PC-3 (cell line): Measurements from ENCODE around the gene TTC34. TPM values are rescaled to one million over a fixed set of nuclear protein-coding genes. Genes with fewer than 3 reads are reported as not detected.

ENCODE experiments used
- ATAC-seq: fragments of 200-7000 bp; cut with Tn5 transposase; 2 replicates; pipeline ENCODE4 v1.9.1; 2020; ENCODE audit warnings: mild to moderate bottlenecking, moderate library complexity
- BruUV-seq: library from RNA; stranded (reverse); fragments of 400-500 nt; replicated peaks from 2 replicates; lab custom pipeline; 2021; lab: Mats Ljungman, UMichigan
- CTCF ChIA-PET: fragments of 300-600 bp; sonication (Branson Sonifier 250); formaldehyde crosslinking; loops from one replicate; lab custom pipeline; 2022; ENCODE audit warnings: antibody characterized with exemption; lab: Charles Lee
- POLR2A ChIA-PET: fragments of 300-600 bp; sonication (Branson Sonifier 250); formaldehyde crosslinking; loops from one replicate; lab custom pipeline; 2022; ENCODE audit warnings: antibody characterized with exemption; ENCODE audit not compliant: unreplicated experiment; lab: Charles Lee
- DNase-seq: peaks from one replicate; pipeline ENCODE4 v3.0.0-alpha.2; 2015
- H2AFZ ChIP-seq: fragments of 300-600 bp; sonication (generic); 2 replicates; pipeline ENCODE4 v1.6.0; 2016; ENCODE audit warnings: antibody characterized with exemption, low read length
- H3F3A ChIP-seq: fragments of 300-600 bp; sonication (generic); one replicate; pipeline ENCODE4 v1.6.0; 2017; ENCODE audit warnings: antibody characterized with exemption, low read length, control low read depth, mild to moderate bottlenecking; ENCODE audit not compliant: unreplicated experiment
- H3K27ac ChIP-seq: fragments of 300-600 bp; sonication (generic); 2 replicates; pipeline ENCODE4 v1.5.1; 2016; ENCODE audit warnings: mild to moderate bottlenecking, low read length
- H3K27me3 ChIP-seq: fragments of 300-600 bp; sonication (generic); 2 replicates; pipeline ENCODE4 v1.6.1; 2016; ENCODE audit warnings: low read length, mixed read lengths
- H3K36me3 ChIP-seq: fragments of 300-600 bp; sonication (generic); 2 replicates; pipeline ENCODE4 v1.6.1; 2016; ENCODE audit warnings: low read depth, mixed run types, low read length, mixed read lengths
- H3K4me1 ChIP-seq: fragments of 300-600 bp; sonication (generic); 2 replicates; pipeline ENCODE4 v1.5.1; 2016; ENCODE audit warnings: low read length; ENCODE audit not compliant: insufficient read depth
- H3K4me2 ChIP-seq: fragments of 300-600 bp; sonication (generic); 2 replicates; pipeline ENCODE4 v1.6.0; 2016; ENCODE audit warnings: low read length
- H3K4me3 ChIP-seq: fragments of 300-600 bp; sonication (generic); 2 replicates; pipeline ENCODE4 v1.5.1; 2016; ENCODE audit warnings: mild to moderate bottlenecking, low read length, mixed read lengths
- H3K79me2 ChIP-seq: fragments of 300-600 bp; sonication (generic); 2 replicates; pipeline ENCODE4 v1.6.1; 2017; ENCODE audit warnings: low read length, mixed read lengths
- H3K9ac ChIP-seq: fragments of 300-600 bp; sonication (generic); 2 replicates; pipeline ENCODE4 v1.6.0; 2016; ENCODE audit warnings: mild to moderate bottlenecking, low read length
- H3K9me2 ChIP-seq: fragments of 300-600 bp; sonication (generic); replicated peaks from 2 replicates; pipeline ENCODE4 v1.6.1; 2016; ENCODE audit warnings: mixed run types, low read length, mixed read lengths
- H3K9me3 ChIP-seq: fragments of 300-600 bp; sonication (generic); 2 replicates; pipeline ENCODE4 v1.6.1; 2016; ENCODE audit warnings: low read length, mixed read lengths
- H4K20me1 ChIP-seq: fragments of 300-600 bp; sonication (generic); 2 replicates; pipeline ENCODE4 v1.6.1; 2016; ENCODE audit warnings: low read length, mixed read lengths
- EZH2 ChIP-seq: fragments of 300-600 bp; sonication (generic); IDR thresholded peaks from one replicate; pipeline ENCODE4 v1.6.1; 2017; ENCODE audit warnings: antibody characterized with exemption, mild to moderate bottlenecking, low read length; ENCODE audit not compliant: unreplicated experiment
- EZH2phosphoT487 ChIP-seq: fragments of 300-600 bp; sonication (generic); IDR thresholded peaks from 2 replicates; pipeline ENCODE4 v1.6.1; 2018; ENCODE audit warnings: mild to moderate bottlenecking, antibody characterized with exemption, low read length, borderline replicate concordance
- intact Hi-C: fragments of 100-400 bp; cut with micrococcal nuclease; formaldehyde crosslinking; loops from 2 replicates; pipeline ENCODE4 v1.9.0; 2023
- total RNA-seq: library from RNA; depleted of rRNA; stranded (reverse); fragments of >200 nt; gene quantifications from 2 replicates; pipeline ENCODE4 v1.2.3, GENCODE V29; 2014
- TF ChIP-seq, protein P1 (sequence below): fragments of 300-600 bp; sonication (generic); conservative IDR thresholded peaks from 2 replicates; pipeline ENCODE4 v1.5.1; 2017; ENCODE audit warnings: antibody characterized with exemption, low read depth, mild to moderate bottlenecking, low read length

Gene TTC34
- total RNA-seq, 1 experiment from 2014 or later: 0.11 TPM

DNA sequence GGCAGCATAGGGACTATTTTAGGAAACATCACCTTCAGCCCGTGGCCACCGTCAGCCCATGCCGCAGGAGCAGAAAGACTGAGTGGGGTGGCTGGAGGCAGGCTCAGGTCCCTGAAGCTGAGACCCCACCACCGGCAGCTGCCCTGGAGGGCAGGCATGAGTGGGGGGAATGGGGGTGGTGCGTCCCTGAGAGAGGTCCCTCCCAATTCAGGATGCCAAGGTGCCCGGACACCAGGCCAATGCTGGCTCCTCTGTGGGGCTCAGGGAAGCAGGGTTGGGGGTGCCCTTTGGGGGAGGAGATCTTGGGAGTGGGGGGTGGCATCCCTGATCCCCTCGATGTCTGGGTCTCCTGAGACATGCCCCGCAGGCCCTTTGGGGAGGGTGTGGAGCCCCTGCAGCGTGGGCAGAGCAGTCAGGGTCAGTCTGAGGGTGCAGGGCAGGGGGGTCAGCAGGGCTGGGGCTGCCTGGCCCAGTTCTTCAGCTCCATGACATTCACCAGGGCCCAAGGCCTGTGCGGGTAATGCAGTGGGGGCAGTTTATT is 998 bp upstream of the TTC34 start:
- Histone ChIP-seq H3K4me2 (no peak overlapping the region), H3K27ac (no peak overlapping the region), H3K27me3 (peaks cover 57% of the 10 kb centered on the region), H3K9ac (no peak overlapping the region), H2AFZ (no peak overlapping the region), H4K20me1 (no peaks in the 10 kb centered on the region), H3K9me3 (no peaks in the 10 kb centered on the region), H3K36me3 (no peaks in the 10 kb centered on the region), H3K79me2 (no peaks in the 10 kb centered on the region), H3K4me3 (no peak overlapping the region), H3F3A (no peaks in the 10 kb centered on the region), H3K9me2 (no peaks in the 10 kb centered on the region), H3K4me1 (no peaks in the 10 kb centered on the region)
- ATAC-seq (no peak), DNase-seq (no peak)
- intact Hi-C loops: no loop called here
- TF ChIP-seq EZH2phosphoT487: no peak
- TF ChIP-seq EZH2: no peak
- TF ChIP-seq, protein P1, sequence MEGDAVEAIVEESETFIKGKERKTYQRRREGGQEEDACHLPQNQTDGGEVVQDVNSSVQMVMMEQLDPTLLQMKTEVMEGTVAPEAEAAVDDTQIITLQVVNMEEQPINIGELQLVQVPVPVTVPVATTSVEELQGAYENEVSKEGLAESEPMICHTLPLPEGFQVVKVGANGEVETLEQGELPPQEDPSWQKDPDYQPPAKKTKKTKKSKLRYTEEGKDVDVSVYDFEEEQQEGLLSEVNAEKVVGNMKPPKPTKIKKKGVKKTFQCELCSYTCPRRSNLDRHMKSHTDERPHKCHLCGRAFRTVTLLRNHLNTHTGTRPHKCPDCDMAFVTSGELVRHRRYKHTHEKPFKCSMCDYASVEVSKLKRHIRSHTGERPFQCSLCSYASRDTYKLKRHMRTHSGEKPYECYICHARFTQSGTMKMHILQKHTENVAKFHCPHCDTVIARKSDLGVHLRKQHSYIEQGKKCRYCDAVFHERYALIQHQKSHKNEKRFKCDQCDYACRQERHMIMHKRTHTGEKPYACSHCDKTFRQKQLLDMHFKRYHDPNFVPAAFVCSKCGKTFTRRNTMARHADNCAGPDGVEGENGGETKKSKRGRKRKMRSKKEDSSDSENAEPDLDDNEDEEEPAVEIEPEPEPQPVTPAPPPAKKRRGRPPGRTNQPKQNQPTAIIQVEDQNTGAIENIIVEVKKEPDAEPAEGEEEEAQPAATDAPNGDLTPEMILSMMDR: no peak
- ChIA-PET POLR2A (no interaction called here), CTCF (no interaction called here)
- no TSS peak for BruUV-seq

DNA sequence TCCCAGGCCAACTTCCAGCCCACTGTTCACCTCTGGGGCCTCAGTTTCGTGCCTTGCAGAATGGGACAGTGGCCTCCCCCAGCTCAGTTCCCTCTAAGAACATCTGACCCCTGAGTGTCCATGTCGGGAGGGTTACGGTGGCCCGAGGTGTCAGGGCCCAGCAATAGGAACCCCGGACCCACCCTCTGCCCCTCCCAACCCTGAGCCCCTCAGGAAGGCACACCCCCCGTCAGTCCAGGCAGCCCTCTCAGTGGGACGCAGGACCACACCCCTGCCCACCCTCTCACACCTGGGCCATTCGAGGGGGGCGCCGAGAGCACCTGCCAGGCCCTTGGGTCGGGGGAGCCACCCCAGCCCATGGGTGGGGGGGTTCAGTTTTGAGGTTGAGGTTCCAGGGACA is 447 bp downstream of the TTC34 start:
- H3K4me1 ChIP-seq: no peaks in the 10 kb centered on the region
- no peak for TF ChIP-seq EZH2phosphoT487
- TF ChIP-seq, protein P1: no peak
- no TSS peak for BruUV-seq
- CTCF ChIA-PET: no interaction called here
- H3K36me3 ChIP-seq: no peaks in the 10 kb centered on the region
- no peak overlapping the region for H2AFZ ChIP-seq
- H3K9me2 ChIP-seq: no peaks in the 10 kb centered on the region
- H3K4me2 ChIP-seq: no peak overlapping the region
- ATAC-seq (no peak), DNase-seq (no peak)
- H3K79me2 ChIP-seq: no peaks in the 10 kb centered on the region
- no peaks in the 10 kb centered on the region for H3F3A ChIP-seq
- intact Hi-C loops: no loop called here
- H3K27ac ChIP-seq: no peak overlapping the region
- H3K9ac ChIP-seq: no peak overlapping the region
- POLR2A ChIA-PET: no interaction called here
- H4K20me1 ChIP-seq: no peaks in the 10 kb centered on the region
- H3K9me3 ChIP-seq: no peaks in the 10 kb centered on the region
- peaks cover 48% of the 10 kb centered on the region for H3K27me3 ChIP-seq
- no peak overlapping the region for H3K4me3 ChIP-seq

DNA sequence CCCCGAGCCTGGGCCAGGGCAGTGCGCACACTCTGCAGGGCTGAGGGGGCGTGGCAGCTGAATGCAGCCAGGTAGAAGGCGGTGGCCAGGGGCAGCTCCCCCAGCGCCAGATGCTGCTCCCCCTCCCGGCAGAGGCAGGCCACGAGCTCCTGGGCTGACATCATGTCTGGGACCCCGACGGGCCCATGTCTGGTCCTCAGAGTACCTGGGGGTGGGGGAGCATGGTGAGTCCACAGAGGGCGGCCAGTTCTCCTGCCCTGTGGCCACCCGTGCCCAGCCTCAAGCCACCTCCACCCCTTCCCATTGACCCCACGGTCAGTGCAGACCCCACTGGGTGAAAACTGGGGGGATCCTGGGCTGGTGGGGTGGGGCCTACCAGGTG is 838 bp downstream of the TTC34 start:
- POLR2A ChIA-PET: no interaction called here
- no peak overlapping the region for H3K4me3 ChIP-seq
- no peak for DNase-seq
- no peaks in the 10 kb centered on the region for H3K79me2 ChIP-seq
- no peaks in the 10 kb centered on the region for H4K20me1 ChIP-seq
- no peak for TF ChIP-seq EZH2
- TF ChIP-seq, protein P1: no peak
- TF ChIP-seq EZH2phosphoT487: no peak
- H3F3A ChIP-seq: no peaks in the 10 kb centered on the region
- no peaks in the 10 kb centered on the region for H3K9me2 ChIP-seq
- no peaks in the 10 kb centered on the region for H3K36me3 ChIP-seq
- H3K27me3 ChIP-seq: peaks cover 46% of the 10 kb centered on the region
- H3K9me3 ChIP-seq: no peaks in the 10 kb centered on the region
- H3K4me2 ChIP-seq: no peak overlapping the region
- no peaks in the 10 kb centered on the region for H3K4me1 ChIP-seq
- no peak overlapping the region for H3K27ac ChIP-seq
- H3K9ac ChIP-seq: no peak overlapping the region
- ATAC-seq: no peak
- H2AFZ ChIP-seq: no peak overlapping the region
- intact Hi-C loops: no loop called here
- CTCF ChIA-PET: no interaction called here
- BruUV-seq: no TSS peak
